ENCODE data around the gene ATG7.

GRCh38 chr3:11251807-11252176 lies 20.4 kb upstream of the ATG7 start:
- TF ChIP-seq CTCF (IDR thresholded peaks at IDR 0.05) (no peak), POLR2A (IDR thresholded peaks at IDR 0.05) (no peak)
